Measurements from ENCODE around the gene F13B.
"Not testable (repeated sequence)": the region's sequence is repeated elsewhere in the genome, so short reads cannot be mapped to it uniquely, and the experiment has no call there.

The F13B gene

GRCh38 chr1:197100677-197101076, 33.6 kb upstream of the F13B start:
- Mint-ChIP-seq H3K4me3 (no peak overlapping the region), H3K9me3 (peaks cover 38% of the 10 kb centered on the region)

GRCh38 chr1:197099444-197099843, 32.4 kb upstream of the F13B start:
- Mint-ChIP-seq H3K9me3 (peaks cover 35% of the 10 kb centered on the region), H3K36me3 (ENCODE audit: low read depth) (peaks cover 51% of the 10 kb centered on the region), H3K4me1 (no peaks in the 10 kb centered on the region), H3K27me3 (ENCODE audit: low read depth, poor library complexity) (no peaks in the 10 kb centered on the region), H3K4me3 (no peak overlapping the region), H3K27ac (no peak overlapping the region)
- no peak for TF ChIP-seq CTCF (IDR thresholded peaks at IDR 0.05)
- no peak for DNase-seq

More at GRCh38 chr1:197100677-197101076, 33.6 kb upstream of the F13B start:
- H3K36me3 Mint-ChIP-seq (ENCODE audit: low read depth) = peaks cover 54% of the 10 kb centered on the region
- no peak for TF ChIP-seq CTCF (IDR thresholded peaks at IDR 0.05)
- no peak for DNase-seq
- no peaks in the 10 kb centered on the region for H3K4me1 Mint-ChIP-seq
- H3K27me3 Mint-ChIP-seq (ENCODE audit: low read depth, poor library complexity) = no peaks in the 10 kb centered on the region
- H3K27ac Mint-ChIP-seq = no peak overlapping the region

- H3K4me3 Mint-ChIP-seq; DNase-seq; H3K27me3 Mint-ChIP-seq (ENCODE audit: low read depth, poor library complexity); H3K4me1 Mint-ChIP-seq; H3K27ac Mint-ChIP-seq: not testable (repeated sequence)
- peaks cover 44% of the 10 kb centered on the region for H3K36me3 Mint-ChIP-seq (ENCODE audit: low read depth)
- peaks cover 10% of the 10 kb centered on the region for H3K9me3 Mint-ChIP-seq
Observed at GRCh38 chr1:197096971-197097370, 29.9 kb upstream of the F13B start.

- Mint-ChIP-seq H3K4me1 (no peaks in the 10 kb centered on the region), H3K27ac (no peak overlapping the region), H3K4me3 (no peak overlapping the region), H3K36me3 (ENCODE audit: low read depth) (peaks cover 37% of the 10 kb centered on the region), H3K9me3 (peaks cover 2% of the 10 kb centered on the region), H3K27me3 (ENCODE audit: low read depth, poor library complexity) (no peaks in the 10 kb centered on the region)
- DNase-seq = no peak
- no peak for TF ChIP-seq CTCF (IDR thresholded peaks at IDR 0.05)
Observed at GRCh38 chr1:197096137-197096536, 29.1 kb upstream of the F13B start.

GRCh38 chr1:197093226-197093885, 26.3 kb upstream of the F13B start:
- H3K4me1 Mint-ChIP-seq = no peaks in the 10 kb centered on the region
- H3K36me3 Mint-ChIP-seq (ENCODE audit: low read depth) = peaks cover 52% of the 10 kb centered on the region
- TF ChIP-seq CTCF (IDR thresholded peaks at IDR 0.05) = no peak
- no peak for DNase-seq
- no peak overlapping the region for H3K4me3 Mint-ChIP-seq
- H3K9me3 Mint-ChIP-seq = no peaks in the 10 kb centered on the region
- no peaks in the 10 kb centered on the region for H3K27me3 Mint-ChIP-seq (ENCODE audit: low read depth, poor library complexity)
- H3K27ac Mint-ChIP-seq = no peak overlapping the region

GRCh38 chr1:197092491-197093023, 25.5 kb upstream of the F13B start:
- no peaks in the 10 kb centered on the region for H3K9me3 Mint-ChIP-seq
- no peak for TF ChIP-seq CTCF (IDR thresholded peaks at IDR 0.05)
- DNase-seq = no peak
- H3K36me3 Mint-ChIP-seq (ENCODE audit: low read depth) = peaks cover 59% of the 10 kb centered on the region
- H3K27ac Mint-ChIP-seq = no peak overlapping the region
- no peaks in the 10 kb centered on the region for H3K27me3 Mint-ChIP-seq (ENCODE audit: low read depth, poor library complexity)
- H3K4me1 Mint-ChIP-seq = no peaks in the 10 kb centered on the region
- no peak overlapping the region for H3K4me3 Mint-ChIP-seq

All from nephron progenitor cell (in vitro differentiated cells).